Mammary epithelial cell (primary cell): ENCODE measurements around the gene ESRP2.

Experiments
- CTCF ChIP-seq, 2 donors: IDR thresholded peaks in 1 of 2; conservative IDR thresholded peaks in 1 of 2; 2 replicates each; pipeline ENCODE4 v1.5.1; 2011 to 2012; ENCODE audit warnings: inconsistent platforms in 2 of 2, low read length in 2 of 2, mild to moderate bottlenecking in 2 of 2, control low read depth in 1 of 2, low read depth in 1 of 2; ENCODE audit not compliant: insufficient read depth in 1 of 2; ENCODE audit errors: extremely low read depth in 1 of 2
- EZH2 ChIP-seq: IDR thresholded peaks from 2 replicates; pipeline ENCODE4 v1.6.1; 2012; ENCODE audit warnings: low read length, inconsistent platforms, borderline replicate concordance

- no peak for TF ChIP-seq CTCF (conservative IDR thresholded peaks at IDR 0.05 in 1 of 2, IDR thresholded peaks at IDR 0.05 in 1 of 2; ENCODE audit: extremely low read depth in 1 of 2, insufficient read depth in 1 of 2, low read depth in 1 of 2, low read length in 2 of 2)
- TF ChIP-seq EZH2 = no peak
These were observed 52.9 kb downstream of the ESRP2 start for GRCh38 chr16:68183046-68183445.
